Measurements from ENCODE around the gene CCDC102A. TPM values are rescaled to one million over a fixed set of nuclear protein-coding genes. Genes with fewer than 3 reads are reported as not detected.
A peak's percentile ranks its signal among the peaks of the same experiment; 100 is the strongest.

The CCDC102A gene
- total and polyA plus RNA-seq, 9 of the 15 experiments (the other 6 are each of a cell fraction or from before 2014, with no cell fraction given) = 0.03 to 4.9 (median 1.4) TPM

DNA sequence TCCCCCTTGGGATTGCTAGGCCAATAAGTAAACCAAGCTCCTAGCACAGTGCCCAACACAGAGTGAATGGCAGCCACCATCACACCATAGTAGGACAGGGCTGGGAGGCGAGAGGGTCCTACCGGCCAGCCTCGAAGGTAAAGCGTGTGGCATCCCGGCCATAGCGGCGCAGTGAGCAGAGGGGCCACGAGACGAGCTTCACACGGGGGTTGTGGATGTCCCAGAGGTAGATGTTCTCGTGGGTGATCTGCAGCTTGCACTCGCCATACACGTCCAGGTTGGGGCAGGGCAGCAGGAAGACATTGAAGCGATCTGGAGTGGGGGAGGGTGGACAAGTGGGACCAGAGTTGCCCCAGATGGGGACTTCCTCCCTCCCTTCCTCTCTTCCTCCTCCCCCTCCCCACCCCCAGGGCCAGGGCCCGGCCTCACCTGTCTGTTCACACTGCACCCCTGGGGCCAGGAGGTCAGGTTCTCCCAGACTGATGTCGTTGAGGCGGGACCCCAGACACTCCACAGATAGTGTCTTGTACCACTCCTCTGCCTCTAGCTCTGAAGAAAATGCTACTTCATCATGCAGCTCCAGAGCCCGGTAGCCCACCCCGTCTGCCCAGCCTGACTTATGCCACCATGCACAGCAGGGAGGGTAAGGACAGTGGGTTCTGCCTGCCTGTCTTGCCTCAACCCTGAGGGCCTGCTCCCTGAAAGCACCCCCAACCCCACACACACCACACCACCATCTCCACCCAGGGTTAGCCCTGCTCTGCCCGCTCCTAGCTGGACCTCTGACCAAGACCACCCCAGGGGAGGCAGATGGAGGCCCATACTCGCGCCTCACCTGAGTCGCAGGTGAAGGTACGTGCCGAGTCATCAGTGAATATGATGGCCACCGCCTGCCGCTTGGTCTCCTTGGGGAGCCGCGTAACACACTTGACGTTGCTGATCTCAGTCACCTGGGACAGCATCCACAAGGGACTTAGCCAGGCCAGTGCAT, 61.4 kb downstream of the CCDC102A start:
- Histone ChIP-seq H3K27me3 (ENCODE audit: control insufficient read depth in 2 of 2, insufficient read depth in 2 of 2, low read length in 2 of 2) (no peaks in the 10 kb centered on the region), H3K9me1 (ENCODE audit: control insufficient read depth, insufficient read depth, low read length) (no peaks in the 10 kb centered on the region), H3K4me1 (replicated peaks in 1 of 2; ENCODE audit: control insufficient read depth in 2 of 2, insufficient read depth in 2 of 2, low read length in 2 of 2) (peaks cover 16 to 38% of the 10 kb centered on the region in 2 experiments), H3K9ac (ENCODE audit: insufficient read depth in 1 of 2, low read depth in 2 of 2, low read length in 2 of 2) (no peak overlapping the region), H3K36me3 (ENCODE audit: control insufficient read depth, insufficient read depth, low read length) (peaks cover 40% of the 10 kb centered on the region), H3K4me3 (no peak overlapping the region), H3K9me3 (replicated peaks; ENCODE audit: control insufficient read depth, insufficient read depth, low read depth, low read length) (no peaks in the 10 kb centered on the region), H3K27ac (ENCODE audit: extremely low read depth, low read depth, low read length) (no peak overlapping the region), H2AFZ (ENCODE audit: low read depth, low read length) (no peak overlapping the region), H4K20me1 (replicated peaks; ENCODE audit: control insufficient read depth, insufficient read depth, low read length) (0 out of 2 replicates have a peak, but pooled peaks cover 4% of the 10 kb centered on the region), H3K79me2 (ENCODE audit: control insufficient read depth, insufficient read depth, low read length) (no peaks in the 10 kb centered on the region), H3K4me2 (ENCODE audit: insufficient read depth, low read length) (no peak overlapping the region)
- ChIA-PET POLR2A (interaction anchor here (0.9 to 2.7 kb wide), 3 partner anchors 10 to 180 kb away, joined by 3 to 14 read pairs (median 3); partner anchors contain the start of gene POLR2C), CTCF (ENCODE audit: low intra/inter-chr PET ratio) (interaction anchor here (0.6 to 2.0 kb wide), 2 partner anchors 45 to 142 kb away, joined by 4 to 21 read pairs; no protein-coding TSS in a partner anchor)
- DNase-seq (ENCODE audit: extremely low read depth in 1 of 4, low spot score in 3 of 4) = no peak
- no TSS peak for BruUV-seq (replicated peaks)
- in situ Hi-C loops (cut with MboI) = loop anchor here (5.0 kb wide), 1 partner anchor 42 kb away; no protein-coding TSS in a partner anchor
- intact Hi-C loops (cut with micrococcal nuclease) = no loop called here
- no peak for FAIRE-seq
- ATAC-seq = no peak
- 73% methylated on average over 23 of the region's 30 CpGs for WGBS (ENCODE audit: insufficient coverage, low coverage, missing lambda C conversion rate)
- TF ChIP-seq KAT8 (IDR thresholded peaks at IDR 0.05; ENCODE audit: low read depth) (no peak), SAP30 (IDR thresholded peaks at IDR 0.05; ENCODE audit: borderline replicate concordance, insufficient read depth, low read depth, low read length, poor library complexity, severe bottlenecking) (no peak), HMGN3 (IDR thresholded peaks at IDR 0.05; ENCODE audit: borderline replicate concordance, extremely low read depth, insufficient read length, low read depth, low read length) (peak; percentile 11), ELF2 (CRISPR knock-in tag; IDR thresholded peaks at IDR 0.05) (no peak), HNRNPL (IDR thresholded peaks at IDR 0.05; ENCODE audit: low read depth, low read length) (no peak), POLR3A (IDR thresholded peaks at IDR 0.05; ENCODE audit: borderline replicate concordance, extremely low read depth, insufficient read depth, insufficient read length) (no peak), NELFE (IDR thresholded peaks at IDR 0.05; ENCODE audit: insufficient read depth, insufficient read length) (no peak)
- TF ChIP-seq, protein P1, sequence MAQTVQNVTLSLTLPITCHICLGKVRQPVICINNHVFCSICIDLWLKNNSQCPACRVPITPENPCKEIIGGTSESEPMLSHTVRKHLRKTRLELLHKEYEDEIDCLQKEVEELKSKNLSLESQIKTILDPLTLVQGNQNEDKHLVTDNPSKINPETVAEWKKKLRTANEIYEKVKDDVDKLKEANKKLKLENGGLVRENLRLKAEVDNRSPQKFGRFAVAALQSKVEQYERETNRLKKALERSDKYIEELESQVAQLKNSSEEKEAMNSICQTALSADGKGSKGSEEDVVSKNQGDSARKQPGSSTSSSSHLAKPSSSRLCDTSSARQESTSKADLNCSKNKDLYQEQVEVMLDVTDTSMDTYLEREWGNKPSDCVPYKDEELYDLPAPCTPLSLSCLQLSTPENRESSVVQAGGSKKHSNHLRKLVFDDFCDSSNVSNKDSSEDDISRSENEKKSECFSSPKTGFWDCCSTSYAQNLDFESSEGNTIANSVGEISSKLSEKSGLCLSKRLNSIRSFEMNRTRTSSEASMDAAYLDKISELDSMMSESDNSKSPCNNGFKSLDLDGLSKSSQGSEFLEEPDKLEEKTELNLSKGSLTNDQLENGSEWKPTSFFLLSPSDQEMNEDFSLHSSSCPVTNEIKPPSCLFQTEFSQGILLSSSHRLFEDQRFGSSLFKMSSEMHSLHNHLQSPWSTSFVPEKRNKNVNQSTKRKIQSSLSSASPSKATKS (CRISPR knock-in tag; IDR thresholded peaks at IDR 0.05) = no peak
- TF ChIP-seq, protein P2, sequence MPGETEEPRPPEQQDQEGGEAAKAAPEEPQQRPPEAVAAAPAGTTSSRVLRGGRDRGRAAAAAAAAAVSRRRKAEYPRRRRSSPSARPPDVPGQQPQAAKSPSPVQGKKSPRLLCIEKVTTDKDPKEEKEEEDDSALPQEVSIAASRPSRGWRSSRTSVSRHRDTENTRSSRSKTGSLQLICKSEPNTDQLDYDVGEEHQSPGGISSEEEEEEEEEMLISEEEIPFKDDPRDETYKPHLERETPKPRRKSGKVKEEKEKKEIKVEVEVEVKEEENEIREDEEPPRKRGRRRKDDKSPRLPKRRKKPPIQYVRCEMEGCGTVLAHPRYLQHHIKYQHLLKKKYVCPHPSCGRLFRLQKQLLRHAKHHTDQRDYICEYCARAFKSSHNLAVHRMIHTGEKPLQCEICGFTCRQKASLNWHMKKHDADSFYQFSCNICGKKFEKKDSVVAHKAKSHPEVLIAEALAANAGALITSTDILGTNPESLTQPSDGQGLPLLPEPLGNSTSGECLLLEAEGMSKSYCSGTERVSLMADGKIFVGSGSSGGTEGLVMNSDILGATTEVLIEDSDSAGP (CRISPR knock-in tag; IDR thresholded peaks at IDR 0.05) = no peak
- TF ChIP-seq, protein P3, sequence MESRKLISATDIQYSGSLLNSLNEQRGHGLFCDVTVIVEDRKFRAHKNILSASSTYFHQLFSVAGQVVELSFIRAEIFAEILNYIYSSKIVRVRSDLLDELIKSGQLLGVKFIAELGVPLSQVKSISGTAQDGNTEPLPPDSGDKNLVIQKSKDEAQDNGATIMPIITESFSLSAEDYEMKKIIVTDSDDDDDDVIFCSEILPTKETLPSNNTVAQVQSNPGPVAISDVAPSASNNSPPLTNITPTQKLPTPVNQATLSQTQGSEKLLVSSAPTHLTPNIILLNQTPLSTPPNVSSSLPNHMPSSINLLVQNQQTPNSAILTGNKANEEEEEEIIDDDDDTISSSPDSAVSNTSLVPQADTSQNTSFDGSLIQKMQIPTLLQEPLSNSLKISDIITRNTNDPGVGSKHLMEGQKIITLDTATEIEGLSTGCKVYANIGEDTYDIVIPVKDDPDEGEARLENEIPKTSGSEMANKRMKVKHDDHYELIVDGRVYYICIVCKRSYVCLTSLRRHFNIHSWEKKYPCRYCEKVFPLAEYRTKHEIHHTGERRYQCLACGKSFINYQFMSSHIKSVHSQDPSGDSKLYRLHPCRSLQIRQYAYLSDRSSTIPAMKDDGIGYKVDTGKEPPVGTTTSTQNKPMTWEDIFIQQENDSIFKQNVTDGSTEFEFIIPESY (CRISPR knock-in tag; IDR thresholded peaks at IDR 0.05) = peak; percentile 68; the same call in 1 of the 2 replicates
- TF ChIP-seq, protein P4, sequence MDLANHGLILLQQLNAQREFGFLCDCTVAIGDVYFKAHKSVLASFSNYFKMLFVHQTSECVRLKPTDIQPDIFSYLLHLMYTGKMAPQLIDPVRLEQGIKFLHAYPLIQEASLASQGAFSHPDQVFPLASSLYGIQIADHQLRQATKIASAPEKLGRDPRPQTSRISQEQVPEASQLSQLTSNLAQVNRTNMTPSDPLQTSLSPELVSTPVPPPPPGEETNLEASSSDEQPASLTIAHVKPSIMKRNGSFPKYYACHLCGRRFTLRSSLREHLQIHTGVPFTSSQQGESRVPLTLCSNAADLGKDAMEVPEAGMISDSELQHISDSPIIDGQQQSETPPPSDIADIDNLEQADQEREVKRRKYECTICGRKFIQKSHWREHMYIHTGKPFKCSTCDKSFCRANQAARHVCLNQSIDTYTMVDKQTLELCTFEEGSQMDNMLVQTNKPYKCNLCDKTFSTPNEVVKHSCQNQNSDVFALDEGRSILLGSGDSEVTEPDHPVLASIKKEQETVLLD (IDR thresholded peaks at IDR 0.05) = no peak

Data from K562 (cell line).